HEK293 (cell line): ENCODE data around the gene TET3.

Experiments used
- CTCF ChIA-PET: fragments of 350-600 bp; formaldehyde crosslinking; extraction: SDS; loops from one replicate; lab custom pipeline; 2021; ENCODE audit warnings: antibody characterized with exemption; lab: Yijun Ruan, JAX
- POLR2A ChIA-PET: fragments of 300-600 bp; formaldehyde crosslinking; extraction: SDS; loops from one replicate; lab custom pipeline; 2020; ENCODE audit warnings: antibody characterized with exemption, inconsistent platforms; lab: Yijun Ruan, JAX
- H3K27ac ChIP-seq: fragments of 200-500 bp; sonication (Bioruptor generic); 2 replicates; pipeline ENCODE4 v1.5.1; 2014; ENCODE audit warnings: low read depth, low read length, control low read depth, inconsistent platforms; ENCODE audit errors: extremely low read depth
- H3K36me3 ChIP-seq, 2 experiments: fragments of 200-500 bp in 1 of 2; sonication (Bioruptor generic) in 1 of 2; 1 replicate in 1 of 2; 2 replicates in 1 of 2; pipeline ENCODE4 v1.5.1; 2014 to 2017; ENCODE audit warnings: inconsistent platforms in 2 of 2, low read length in 2 of 2; ENCODE audit not compliant: control insufficient read depth in 2 of 2, insufficient read depth in 1 of 2
- H3K4me1 ChIP-seq: fragments of 200-500 bp; sonication (Bioruptor generic); 2 replicates; pipeline ENCODE4 v1.5.1; 2014; ENCODE audit warnings: mild to moderate bottlenecking, low read length, inconsistent platforms; ENCODE audit not compliant: control insufficient read depth, insufficient read depth
- H3K4me3 ChIP-seq: 2 replicates; pipeline ENCODE4 v1.5.1; 2011; ENCODE audit warnings: low read depth, mild to moderate bottlenecking, control low read depth, low read length, moderate library complexity
- H3K9me3 ChIP-seq: fragments of 200-500 bp; sonication (Bioruptor generic); 2 replicates; pipeline ENCODE4 v1.5.1; 2014; ENCODE audit warnings: low read depth, low read length, inconsistent platforms; ENCODE audit not compliant: control insufficient read depth, insufficient read depth
- GFI1B ChIP-seq: fragments of 450-650 bp; formaldehyde crosslinking; IDR thresholded peaks from 2 replicates; pipeline ENCODE4 v1.5.1; 2016; ENCODE audit warnings: missing biosample characterization, missing genetic modification characterization
- MEIS1 ChIP-seq: sonication (generic); formaldehyde crosslinking; IDR thresholded peaks from 2 replicates; pipeline ENCODE4 v1.8.1; 2022; ENCODE audit warnings: missing genetic modification reagents, mild to moderate bottlenecking, borderline replicate concordance
- MZF1 ChIP-seq: fragments of 450-650 bp; formaldehyde crosslinking; IDR thresholded peaks from 2 replicates; pipeline ENCODE4 v1.5.1; 2017; ENCODE audit warnings: missing biosample characterization, missing genetic modification characterization, borderline replicate concordance
- SCRT2 ChIP-seq: fragments of 450-650 bp; formaldehyde crosslinking; IDR thresholded peaks from 2 replicates; pipeline ENCODE4 v1.5.1; 2016; ENCODE audit warnings: missing biosample characterization, missing genetic modification characterization
- YY2 ChIP-seq: fragments of 450-650 bp; formaldehyde crosslinking; IDR thresholded peaks from 2 replicates; pipeline ENCODE4 v1.5.1; 2016; ENCODE audit warnings: missing biosample characterization, missing genetic modification characterization
- ZNF311 ChIP-seq: fragments of 450-650 bp; formaldehyde crosslinking; IDR thresholded peaks from 2 replicates; pipeline ENCODE4 v1.5.1; 2017; ENCODE audit warnings: missing biosample characterization, missing genetic modification characterization, borderline replicate concordance
- ZNF354C ChIP-seq: fragments of 450-650 bp; formaldehyde crosslinking; IDR thresholded peaks from 2 replicates; pipeline ENCODE4 v1.5.1; 2016; ENCODE audit warnings: missing biosample characterization, missing genetic modification characterization, low read depth, borderline replicate concordance
- ZNF623 ChIP-seq: fragments of 450-650 bp; formaldehyde crosslinking; IDR thresholded peaks from 2 replicates; pipeline ENCODE4 v1.5.1; 2016; ENCODE audit warnings: missing biosample characterization, missing genetic modification characterization
- ZNF660 ChIP-seq: fragments of 450-650 bp; IDR thresholded peaks from 2 replicates; pipeline ENCODE4 v1.5.1; 2018; ENCODE audit warnings: missing biosample characterization, mild to moderate bottlenecking, missing genetic modification characterization
- ZNF76 ChIP-seq: fragments of 450-650 bp; formaldehyde crosslinking; IDR thresholded peaks from 2 replicates; pipeline ENCODE4; 2016; ENCODE audit warnings: low read depth, missing biosample characterization, missing genetic modification characterization, borderline replicate concordance
- ZNF785 ChIP-seq: fragments of 450-650 bp; formaldehyde crosslinking; IDR thresholded peaks from 2 replicates; pipeline ENCODE4 v1.5.1; 2016; ENCODE audit warnings: missing biosample characterization, missing genetic modification characterization
- TF ChIP-seq, protein P1 (sequence below): fragments of 450-650 bp; formaldehyde crosslinking; IDR thresholded peaks from 2 replicates; pipeline ENCODE4 v1.5.1; 2016; ENCODE audit warnings: missing biosample characterization, missing genetic modification characterization
- TF ChIP-seq, protein P2 (sequence below): fragments of 450-650 bp; formaldehyde crosslinking; IDR thresholded peaks from 2 replicates; pipeline ENCODE4 v1.5.1; 2016; ENCODE audit warnings: missing biosample characterization, missing genetic modification characterization

TET3 gene

DNA sequence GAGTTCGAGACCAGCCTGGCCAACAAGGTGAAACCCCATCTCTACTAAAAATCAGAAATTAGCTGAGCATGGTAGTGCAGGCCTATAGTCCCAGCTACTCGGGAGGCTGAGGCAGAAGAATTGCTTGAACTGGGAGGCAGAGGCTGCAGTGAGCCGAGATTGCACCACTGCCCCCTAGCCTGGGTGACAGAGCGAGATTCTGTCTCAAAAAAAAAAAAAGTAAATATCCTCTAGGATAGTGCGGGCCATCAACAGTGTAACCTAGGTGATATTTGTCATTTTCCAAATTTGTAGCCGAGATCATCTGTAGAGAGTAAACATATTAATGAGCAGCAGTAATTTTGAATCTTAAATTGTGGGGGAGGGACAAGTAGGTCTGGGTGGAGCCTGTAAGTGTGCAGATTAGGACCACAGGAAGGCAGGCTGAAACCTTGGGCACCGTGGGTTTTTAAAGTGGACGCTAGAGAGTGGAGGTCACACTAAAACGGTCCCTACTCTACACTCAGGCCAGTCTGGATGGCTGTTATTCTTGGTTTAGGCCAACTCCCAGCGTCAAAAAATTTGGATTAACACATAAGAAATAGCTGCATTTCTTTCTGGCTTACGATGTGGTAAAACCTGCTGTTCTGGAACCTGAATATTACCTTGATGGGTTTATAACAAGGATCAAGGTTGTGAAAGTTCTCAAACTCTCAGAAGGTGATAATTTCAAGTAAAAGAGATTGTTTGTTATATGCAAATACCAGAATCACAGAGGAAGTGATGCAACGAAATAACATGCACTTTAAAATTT, 22.7 kb upstream of the TET3 start:
- Histone ChIP-seq H3K4me3 (no peak overlapping the region), H3K27ac (no peak overlapping the region), H3K9me3 (no peaks in the 10 kb centered on the region), H3K4me1 (no peaks in the 10 kb centered on the region), H3K36me3 (peaks cover 17 to 29% of the 10 kb centered on the region in 2 experiments)
- POLR2A ChIA-PET, result no interaction called here
- TF ChIP-seq ZNF76 (tag by site-specific recombination), result no peak
- TF ChIP-seq ZNF660 (tag by site-specific recombination), result peak; percentile 97
- CTCF ChIA-PET, result no interaction called here

DNA sequence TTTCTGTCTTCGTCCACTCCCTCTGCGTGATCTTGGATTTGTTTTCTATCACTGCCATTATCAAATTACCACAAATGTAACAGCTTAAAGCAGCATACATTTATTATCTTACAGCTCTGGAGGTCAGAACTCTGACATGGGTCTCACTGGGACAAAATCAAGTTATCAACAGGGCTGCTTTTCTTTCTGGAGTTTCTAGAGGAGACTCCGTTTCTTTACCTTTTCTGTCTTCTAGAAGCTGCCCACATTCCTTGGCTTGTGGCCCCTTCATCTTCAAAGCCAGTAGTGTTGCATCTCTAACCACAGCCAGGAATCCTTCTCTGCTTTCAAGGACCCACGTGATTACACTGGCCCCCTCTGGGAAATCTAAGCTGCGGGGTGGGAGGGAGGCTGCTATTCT, 21.9 kb upstream of the TET3 start:
- ChIA-PET CTCF (interaction anchor here (0.7 kb wide), 1 partner anchor 877 kb away, joined by 6 read pairs; no protein-coding TSS in a partner anchor), POLR2A (no interaction called here)
- Histone ChIP-seq H3K4me1 (no peaks in the 10 kb centered on the region), H3K9me3 (no peaks in the 10 kb centered on the region), H3K4me3 (no peak overlapping the region), H3K27ac (no peak overlapping the region), H3K36me3 (peaks cover 13 to 22% of the 10 kb centered on the region in 2 experiments)
- no peak for TF ChIP-seq MEIS1 (CRISPR knock-in tag)
- TF ChIP-seq, protein P1, sequence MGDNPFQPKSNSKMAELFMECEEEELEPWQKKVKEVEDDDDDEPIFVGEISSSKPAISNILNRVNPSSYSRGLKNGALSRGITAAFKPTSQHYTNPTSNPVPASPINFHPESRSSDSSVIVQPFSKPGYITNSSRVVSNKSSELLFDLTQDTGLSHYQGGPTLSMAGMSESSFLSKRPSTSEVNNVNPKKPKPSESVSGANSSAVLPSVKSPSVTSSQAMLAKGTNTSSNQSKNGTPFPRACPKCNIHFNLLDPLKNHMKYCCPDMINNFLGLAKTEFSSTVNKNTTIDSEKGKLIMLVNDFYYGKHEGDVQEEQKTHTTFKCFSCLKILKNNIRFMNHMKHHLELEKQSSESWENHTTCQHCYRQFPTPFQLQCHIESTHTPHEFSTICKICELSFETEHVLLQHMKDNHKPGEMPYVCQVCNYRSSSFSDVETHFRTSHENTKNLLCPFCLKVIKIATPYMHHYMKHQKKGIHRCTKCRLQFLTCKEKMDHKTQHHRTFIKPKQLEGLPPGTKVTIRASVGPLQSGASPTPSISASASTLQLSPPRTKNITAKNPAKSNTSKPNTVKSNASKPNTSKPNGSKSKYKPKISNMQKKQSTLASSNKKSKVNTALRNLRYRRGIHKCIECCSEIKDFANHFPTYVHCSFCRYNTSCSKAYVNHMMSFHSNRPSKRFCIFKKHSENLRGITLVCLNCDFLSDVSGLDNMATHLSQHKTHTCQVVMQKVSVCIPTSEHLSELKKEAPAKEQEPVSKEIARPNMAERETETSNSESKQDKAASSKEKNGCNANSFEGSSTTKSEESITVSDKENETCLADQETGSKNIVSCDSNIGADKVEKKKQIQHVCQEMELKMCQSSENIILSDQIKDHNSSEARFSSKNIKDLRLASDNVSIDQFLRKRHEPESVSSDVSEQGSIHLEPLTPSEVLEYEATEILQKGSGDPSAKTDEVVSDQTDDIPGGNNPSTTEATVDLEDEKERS (tag by site-specific recombination), result peak; percentile 56; the same call in 1 of the 2 replicates
- no peak for TF ChIP-seq ZNF623 (tag by site-specific recombination)

DNA sequence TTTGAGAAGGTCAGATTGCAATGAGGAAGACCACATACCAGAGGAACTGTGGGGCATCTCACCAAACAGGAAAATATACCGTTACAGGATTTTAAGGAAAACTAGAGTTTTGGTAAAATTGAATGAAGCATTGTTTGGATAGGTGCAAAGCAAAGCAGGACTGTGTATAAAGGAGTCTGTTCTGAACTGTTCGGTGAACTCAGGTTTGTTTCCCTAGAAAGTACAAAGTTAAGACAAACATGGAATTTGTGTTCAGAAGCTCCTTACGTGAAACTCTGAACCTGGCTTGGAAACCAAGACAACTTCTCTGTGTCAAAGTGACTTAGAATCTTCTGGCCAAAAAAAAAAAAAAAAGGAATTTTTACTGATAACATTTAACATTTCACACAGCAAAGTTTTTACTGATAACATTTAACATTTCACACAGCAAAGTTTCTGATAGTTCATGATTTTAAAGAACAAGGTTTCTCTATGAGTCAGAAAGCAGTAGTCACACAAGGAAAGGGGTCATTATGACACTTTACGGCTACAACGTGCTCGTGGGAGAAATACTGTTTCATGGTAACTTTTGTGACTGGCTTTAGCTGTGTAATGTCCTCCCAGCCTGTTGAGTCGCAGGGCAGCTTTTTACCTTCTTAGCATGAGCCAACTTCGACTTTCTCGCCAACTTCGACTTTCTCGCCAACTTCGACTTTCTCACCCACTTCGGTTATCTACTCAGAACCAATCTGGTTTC, 21.2 kb upstream of the TET3 start:
- H3K36me3 ChIP-seq, result peaks cover 12 to 14% of the 10 kb centered on the region in 2 experiments; a peak in 2 of 3 replicates
- no peaks in the 10 kb centered on the region for H3K9me3 ChIP-seq
- no peaks in the 10 kb centered on the region for H3K4me1 ChIP-seq
- no peak for TF ChIP-seq ZNF785
- no peak for TF ChIP-seq ZNF354C (tag by site-specific recombination)
- TF ChIP-seq GFI1B (tag by site-specific recombination), result no peak
- TF ChIP-seq ZNF311, result no peak
- no peak for TF ChIP-seq MZF1 (tag by site-specific recombination)
- TF ChIP-seq, protein P2, sequence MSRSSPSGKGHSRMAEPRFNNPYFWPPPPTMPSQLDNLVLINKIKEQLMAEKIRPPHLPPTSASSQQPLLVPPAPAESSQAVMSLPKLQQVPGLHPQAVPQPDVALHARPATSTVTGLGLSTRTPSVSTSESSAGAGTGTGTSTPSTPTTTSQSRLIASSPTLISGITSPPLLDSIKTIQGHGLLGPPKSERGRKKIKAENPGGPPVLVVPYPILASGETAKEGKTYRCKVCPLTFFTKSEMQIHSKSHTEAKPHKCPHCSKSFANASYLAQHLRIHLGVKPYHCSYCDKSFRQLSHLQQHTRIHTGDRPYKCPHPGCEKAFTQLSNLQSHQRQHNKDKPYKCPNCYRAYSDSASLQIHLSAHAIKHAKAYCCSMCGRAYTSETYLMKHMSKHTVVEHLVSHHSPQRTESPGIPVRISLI, result no peak
- no peak for TF ChIP-seq YY2 (tag by site-specific recombination)
- 0 out of 2 replicates have a peak, but pooled peaks have one; percentile 48 for TF ChIP-seq SCRT2
- H3K4me3 ChIP-seq, result no peak overlapping the region
- no peak overlapping the region for H3K27ac ChIP-seq
- ChIA-PET POLR2A (no interaction called here), CTCF (interaction anchor here (0.7 kb wide), 1 partner anchor 876 kb away, joined by 6 read pairs; no protein-coding TSS in a partner anchor)
